ENCODE data around the gene PRMT3.
"Not testable (repeated sequence)": the region's sequence is repeated elsewhere in the genome, so short reads cannot be mapped to it uniquely, and the experiment has no call there.

PRMT3 gene

GRCh38 chr11:20374741-20375300 lies 12.7 kb upstream of the PRMT3 start:
- no peak for DNase-seq (ENCODE audit: low read depth)

- no peak for DNase-seq (ENCODE audit: low read depth)
Measured at GRCh38 chr11:20376162-20376730, 11.3 kb upstream of the PRMT3 start.

- DNase-seq (ENCODE audit: low read depth): not testable (repeated sequence)
Measured at GRCh38 chr11:20385996-20386395, 1.5 kb upstream of the PRMT3 start.

- DNase-seq (ENCODE audit: low read depth): no peak
Measured at GRCh38 chr11:20388096-20389055, 860 bp downstream of the PRMT3 start.

- peak; percentile 17 for DNase-seq (ENCODE audit: low read depth)
Measured at GRCh38 chr11:20397281-20397680, 9.8 kb downstream of the PRMT3 start.

- DNase-seq (ENCODE audit: low read depth): no peak
Measured at GRCh38 chr11:20399498-20399897, 12.0 kb downstream of the PRMT3 start.

- DNase-seq (ENCODE audit: low read depth): no peak
Measured at GRCh38 chr11:20403059-20403458, 15.5 kb downstream of the PRMT3 start.

- no peak for DNase-seq (ENCODE audit: low read depth)
Measured at GRCh38 chr11:20406484-20406883, 19.0 kb downstream of the PRMT3 start.

- DNase-seq (ENCODE audit: low read depth): no peak
Measured at GRCh38 chr11:20407344-20407743, 19.8 kb downstream of the PRMT3 start.

GRCh38 chr11:20415432-20415831 lies 27.9 kb downstream of the PRMT3 start:
- DNase-seq (ENCODE audit: low read depth): no peak

GRCh38 chr11:20417771-20418170 lies 30.3 kb downstream of the PRMT3 start:
- DNase-seq (ENCODE audit: low read depth): no peak

GRCh38 chr11:20421946-20422345 lies 34.4 kb downstream of the PRMT3 start:
- no peak for DNase-seq (ENCODE audit: low read depth)

- no peak for DNase-seq (ENCODE audit: low read depth)
Measured at GRCh38 chr11:20429216-20429615, 41.7 kb downstream of the PRMT3 start.

- DNase-seq (ENCODE audit: low read depth): no peak
Measured at GRCh38 chr11:20438637-20439036, 51.1 kb downstream of the PRMT3 start.

GRCh38 chr11:20443596-20443995 lies 56.1 kb downstream of the PRMT3 start:
- DNase-seq (ENCODE audit: low read depth): peak; percentile 2

- DNase-seq (ENCODE audit: low read depth): no peak
Measured at GRCh38 chr11:20444535-20444934, 57.0 kb downstream of the PRMT3 start.

- DNase-seq (ENCODE audit: low read depth): no peak
Measured at GRCh38 chr11:20448834-20449233, 61.3 kb downstream of the PRMT3 start.

GRCh38 chr11:20450829-20451228 lies 63.3 kb downstream of the PRMT3 start:
- no peak for DNase-seq (ENCODE audit: low read depth)

GRCh38 chr11:20451568-20451967 lies 64.1 kb downstream of the PRMT3 start:
- DNase-seq (ENCODE audit: low read depth): peak; percentile 11

GRCh38 chr11:20452585-20452984 lies 65.1 kb downstream of the PRMT3 start:
- DNase-seq (ENCODE audit: low read depth): no peak

GRCh38 chr11:20453657-20454316 lies 66.3 kb downstream of the PRMT3 start:
- no peak for DNase-seq (ENCODE audit: low read depth)

- DNase-seq (ENCODE audit: low read depth): no peak
Measured at GRCh38 chr11:20457001-20457799, 69.7 kb downstream of the PRMT3 start.
